Stimulated activated naive CD8-positive, alpha-beta T cell treated with anti-CD3 and anti-CD28 coated beads, Interleukin-15, Interleukin-2, amounts not matched to agents 100 U/mL and 50 U/mL, for 24 hours (primary cell): Measurements from ENCODE around the gene OPN1LW.
"Not testable (repeated sequence)": the region's sequence is repeated elsewhere in the genome, so short reads cannot be mapped to it uniquely, and the experiment has no call there.

Experiments used
- ATAC-seq: fragments of 150-1000 bp; cut with Tn5 transposase; one replicate; pipeline ENCODE4 v1.10.0; 2021
- DNase-seq: peaks from one replicate; pipeline ENCODE4 v3.0.0; 2021

Gene OPN1LW

DNA sequence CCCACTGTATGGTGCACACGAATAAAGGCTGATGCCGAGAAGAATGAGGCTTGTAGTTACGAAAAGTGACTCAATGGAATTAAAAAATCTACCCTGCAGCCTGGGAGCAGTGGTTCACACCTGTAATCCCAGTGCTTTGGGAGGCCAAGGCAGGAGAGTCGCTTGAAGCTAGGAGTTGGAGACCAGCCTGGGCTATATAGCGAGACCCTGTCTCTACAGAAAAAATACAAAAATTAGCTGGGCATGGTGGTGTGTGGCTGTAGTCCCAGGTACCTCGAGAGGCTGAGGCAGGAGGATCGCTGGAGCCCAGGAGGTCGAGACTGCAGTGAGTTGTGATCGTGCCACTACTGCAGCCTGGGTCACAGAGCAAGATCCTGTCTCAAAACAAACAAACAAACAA, 11.7 kb upstream of the OPN1LW start:
- ATAC-seq: no peak

DNA sequence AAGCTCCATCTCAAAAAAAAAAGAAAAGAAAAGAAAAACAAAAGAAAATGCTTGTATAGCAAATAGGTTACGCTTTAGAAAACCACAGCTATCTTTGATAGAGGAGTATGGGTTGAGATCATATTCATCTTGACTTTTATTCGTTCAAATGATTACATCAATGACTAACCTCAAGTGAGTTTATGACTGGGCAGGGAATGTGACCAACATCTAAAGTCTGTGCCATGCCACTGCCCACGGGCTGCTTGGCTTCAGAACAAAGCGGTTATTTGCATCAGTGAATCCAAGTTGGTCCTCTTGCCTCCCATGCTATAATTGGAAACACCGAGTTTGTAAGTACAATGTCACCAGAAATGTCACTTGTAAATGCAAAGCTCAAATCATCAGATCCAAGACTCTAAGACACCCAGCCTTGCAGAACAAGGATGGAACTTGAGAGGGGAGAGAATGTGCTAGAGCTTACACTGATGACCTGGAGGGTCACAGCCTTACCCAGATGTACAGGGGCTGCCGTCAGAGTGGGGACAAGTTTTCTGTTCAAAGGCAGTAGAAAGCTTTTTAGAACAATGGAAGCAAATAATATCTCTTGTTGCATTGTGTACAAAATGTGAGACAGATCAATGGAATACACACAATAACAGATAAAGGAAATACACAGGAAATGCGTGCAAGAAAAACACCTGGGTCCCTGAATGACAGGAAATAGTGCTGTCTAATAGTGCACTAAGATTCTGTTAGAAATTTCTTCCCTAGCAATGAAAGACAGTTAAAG, 8.4 kb upstream of the OPN1LW start:
- DNase-seq (no peak), ATAC-seq (peak; percentile 64)

More for the DNA sequence above, 11.7 kb upstream of the OPN1LW start:
- no peak for DNase-seq

DNA sequence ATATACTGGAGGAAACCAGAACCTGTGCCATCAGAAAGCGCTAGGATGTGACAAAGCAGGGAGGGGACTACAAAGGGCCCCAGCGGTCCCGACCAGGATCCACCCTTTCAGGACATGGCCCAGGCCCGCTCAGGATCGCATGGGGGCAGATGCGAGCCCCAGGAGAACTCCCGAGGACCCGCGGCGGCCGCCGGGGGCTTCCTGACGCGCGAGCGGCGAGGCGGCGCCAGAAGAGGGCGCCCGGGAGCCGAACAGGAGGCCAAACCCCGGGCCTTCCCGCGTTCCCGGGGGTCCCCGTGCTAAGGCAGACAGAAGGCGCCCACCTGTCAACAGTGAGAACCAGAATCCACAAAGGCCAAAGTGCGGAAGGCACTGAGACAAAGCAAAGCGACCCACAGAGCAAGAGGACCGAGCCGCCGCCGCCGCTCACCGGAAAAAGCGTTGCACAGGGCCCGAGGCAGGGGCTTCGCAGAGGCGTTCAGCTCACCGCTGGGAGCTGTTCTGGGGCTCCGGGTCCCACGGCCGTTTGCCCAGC, 7.3 kb upstream of the OPN1LW start:
- DNase-seq: peak; percentile 81
- ATAC-seq: peak; percentile 81

DNA sequence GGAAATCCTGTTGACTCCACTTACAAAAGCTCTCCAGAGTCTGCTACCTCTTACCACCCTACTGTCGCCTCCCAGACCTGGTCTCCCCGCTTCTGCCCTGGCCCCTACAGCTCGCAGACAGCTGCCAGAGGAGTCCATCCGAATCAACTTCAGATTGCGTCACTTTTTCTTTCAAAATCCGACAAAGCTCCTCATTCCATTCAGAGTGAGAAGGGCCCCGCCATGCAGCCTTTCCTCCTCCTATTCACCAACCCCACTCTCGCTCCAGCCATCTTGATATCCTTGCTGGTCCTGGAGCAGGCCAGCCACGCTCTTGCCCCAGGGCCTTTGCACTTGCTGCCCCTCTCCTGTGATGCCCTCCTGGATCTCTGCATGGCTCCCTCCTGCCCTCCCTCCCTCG, 5.2 kb upstream of the OPN1LW start:
- DNase-seq: no peak
- no peak for ATAC-seq

DNA sequence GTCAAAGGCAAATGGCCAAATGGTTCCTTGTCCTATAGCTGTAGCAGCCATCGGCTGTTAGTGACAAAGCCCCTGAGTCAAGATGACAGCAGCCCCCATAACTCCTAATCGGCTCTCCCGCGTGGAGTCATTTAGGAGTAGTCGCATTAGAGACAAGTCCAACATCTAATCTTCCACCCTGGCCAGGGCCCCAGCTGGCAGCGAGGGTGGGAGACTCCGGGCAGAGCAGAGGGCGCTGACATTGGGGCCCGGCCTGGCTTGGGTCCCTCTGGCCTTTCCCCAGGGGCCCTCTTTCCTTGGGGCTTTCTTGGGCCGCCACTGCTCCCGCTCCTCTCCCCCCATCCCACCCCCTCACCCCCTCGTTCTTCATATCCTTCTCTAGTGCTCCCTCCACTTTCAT, 3.8 kb upstream of the OPN1LW start:
- DNase-seq: no peak
- ATAC-seq: no peak

DNA sequence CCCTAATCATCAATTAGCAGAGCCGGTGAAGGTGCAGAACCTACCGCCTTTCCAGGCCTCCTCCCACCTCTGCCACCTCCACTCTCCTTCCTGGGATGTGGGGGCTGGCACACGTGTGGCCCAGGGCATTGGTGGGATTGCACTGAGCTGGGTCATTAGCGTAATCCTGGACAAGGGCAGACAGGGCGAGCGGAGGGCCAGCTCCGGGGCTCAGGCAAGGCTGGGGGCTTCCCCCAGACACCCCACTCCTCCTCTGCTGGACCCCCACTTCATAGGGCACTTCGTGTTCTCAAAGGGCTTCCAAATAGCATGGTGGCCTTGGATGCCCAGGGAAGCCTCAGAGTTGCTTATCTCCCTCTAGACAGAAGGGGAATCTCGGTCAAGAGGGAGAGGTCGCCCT, 3.3 kb upstream of the OPN1LW start:
- no peak for DNase-seq
- ATAC-seq: no peak

DNA sequence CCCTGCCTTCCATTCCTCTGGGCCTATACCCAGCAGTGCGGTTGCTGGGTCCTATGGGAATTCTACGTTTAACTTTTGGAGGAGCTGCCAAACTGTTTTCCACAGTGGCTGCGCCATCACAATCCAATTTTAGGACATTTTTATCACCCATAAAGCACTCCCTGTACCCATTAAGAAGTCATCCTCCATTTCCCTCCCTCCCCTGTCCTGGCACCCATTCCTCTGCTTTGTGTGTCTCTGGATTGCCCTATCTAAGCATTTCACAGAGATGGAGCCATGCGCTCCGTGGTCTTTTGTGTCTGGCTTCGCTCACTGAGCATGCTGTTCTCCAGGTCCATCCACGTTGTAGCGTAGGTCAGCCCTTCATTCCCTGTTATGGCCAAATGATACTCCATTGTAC, 1.7 kb upstream of the OPN1LW start:
- ATAC-seq (no peak), DNase-seq (no peak)

DNA sequence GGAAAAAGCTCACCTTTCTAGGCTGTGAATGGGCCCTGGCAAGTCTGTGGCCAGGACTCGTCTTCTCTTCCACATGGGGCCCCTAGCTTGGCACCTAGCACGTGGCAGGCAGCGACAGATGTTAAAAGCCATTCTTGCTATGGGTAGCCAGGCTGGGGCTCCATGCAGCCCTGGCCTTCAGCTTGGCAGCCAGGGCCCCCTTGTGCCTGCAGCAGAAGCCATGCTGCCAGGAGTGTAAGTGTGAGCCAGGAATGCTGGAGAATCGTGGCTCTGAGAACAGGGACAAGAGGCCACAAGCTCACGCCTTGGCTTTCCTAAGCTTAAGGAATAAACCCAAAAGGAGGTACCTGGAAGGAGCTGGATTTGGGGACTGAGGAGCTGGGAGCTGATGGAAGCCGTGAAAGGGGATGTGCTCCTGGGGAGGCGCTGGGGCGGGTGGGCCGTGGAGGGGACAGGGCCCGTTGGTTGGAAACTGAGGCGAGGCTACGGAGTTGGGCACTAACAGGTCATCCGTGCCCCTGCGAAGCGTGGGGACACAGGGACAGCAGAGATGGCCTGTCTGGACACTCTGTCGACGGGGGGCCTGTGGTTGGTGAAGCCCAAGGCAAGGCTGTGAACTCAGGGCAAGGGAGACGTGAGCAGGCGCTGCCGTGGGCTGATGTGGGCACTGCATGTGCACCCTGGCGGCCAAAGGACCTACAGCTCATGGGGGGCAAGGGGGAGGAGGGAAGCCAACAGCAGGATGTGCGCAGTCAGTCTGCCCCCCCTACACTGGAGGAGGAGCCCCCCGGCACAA, 895 bp upstream of the OPN1LW start:
- ATAC-seq (no peak), DNase-seq (no peak)

DNA sequence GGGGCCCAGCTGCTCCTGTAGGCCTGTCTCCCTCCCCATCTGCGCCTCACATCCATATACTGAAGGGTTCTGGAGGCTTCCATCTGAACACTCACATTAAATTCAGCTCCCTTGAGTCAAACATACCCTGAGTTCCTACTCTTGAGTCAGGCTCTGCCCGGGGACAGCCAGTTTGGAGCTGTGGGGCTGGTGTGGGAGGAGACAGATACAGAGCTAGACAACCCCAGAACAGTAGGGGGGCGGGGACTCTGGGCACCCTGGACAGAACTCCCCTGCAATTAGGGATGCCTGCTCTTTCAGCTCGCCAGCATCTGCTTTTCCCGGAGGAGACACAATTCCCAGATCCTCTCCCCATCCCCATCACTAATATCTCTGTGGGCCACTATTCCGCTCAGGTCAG, 7.0 kb downstream of the OPN1LW start:
- not testable (repeated sequence) for DNase-seq, ATAC-seq

DNA sequence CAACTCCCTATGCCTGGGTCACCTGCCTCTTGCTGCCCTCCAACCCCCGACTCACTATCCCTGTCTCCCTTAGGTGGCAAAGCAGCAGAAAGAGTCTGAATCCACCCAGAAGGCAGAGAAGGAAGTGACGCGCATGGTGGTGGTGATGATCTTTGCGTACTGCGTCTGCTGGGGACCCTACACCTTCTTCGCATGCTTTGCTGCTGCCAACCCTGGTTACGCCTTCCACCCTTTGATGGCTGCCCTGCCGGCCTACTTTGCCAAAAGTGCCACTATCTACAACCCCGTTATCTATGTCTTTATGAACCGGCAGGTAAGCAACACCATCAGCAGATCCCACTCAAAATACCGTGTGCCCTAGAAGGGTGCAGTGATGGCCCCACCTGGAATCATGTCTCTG, 12.2 kb downstream of the OPN1LW start:
- not testable (repeated sequence) for ATAC-seq, DNase-seq

DNA sequence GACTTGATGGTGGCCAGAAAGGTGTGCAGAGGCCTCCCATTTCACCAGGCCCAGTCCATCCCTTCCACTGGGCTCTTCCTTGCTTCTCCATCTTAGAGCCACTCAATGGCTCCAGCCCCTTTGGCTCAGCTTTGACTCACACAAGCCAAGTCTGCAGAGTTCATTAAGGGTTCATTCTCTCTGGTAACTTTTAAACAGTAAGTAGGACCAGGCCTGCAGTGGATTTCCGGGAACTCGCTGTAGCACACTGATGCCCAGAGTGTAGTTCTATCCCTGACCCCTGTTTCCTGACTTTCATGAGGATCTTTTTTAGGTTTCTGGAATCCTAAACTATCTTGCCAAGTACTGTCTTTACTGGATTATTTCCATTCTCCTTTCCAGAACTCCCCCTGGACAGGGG, 13.2 kb downstream of the OPN1LW start:
- ATAC-seq, DNase-seq: not testable (repeated sequence)

DNA sequence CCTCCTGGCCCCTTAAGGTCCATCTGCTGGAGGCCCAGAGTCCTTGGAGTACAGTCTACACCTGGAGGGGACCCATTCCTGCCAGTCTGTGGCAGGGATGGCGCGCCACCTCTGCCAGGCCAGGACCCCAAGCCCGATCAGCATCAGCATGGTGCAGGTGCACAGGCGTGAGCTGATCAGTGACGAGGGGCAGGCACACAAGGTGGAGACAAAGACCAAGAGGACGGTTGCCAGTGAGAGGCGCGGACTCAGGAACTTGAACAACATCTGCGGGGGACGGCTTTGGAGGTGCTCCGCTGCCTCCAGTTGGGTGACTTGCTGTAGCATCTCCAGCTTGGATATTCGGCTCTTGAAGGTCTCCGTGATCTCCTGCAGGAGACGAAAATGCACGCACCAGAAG, 15.3 kb downstream of the OPN1LW start:
- ATAC-seq, DNase-seq: not testable (repeated sequence)

DNA sequence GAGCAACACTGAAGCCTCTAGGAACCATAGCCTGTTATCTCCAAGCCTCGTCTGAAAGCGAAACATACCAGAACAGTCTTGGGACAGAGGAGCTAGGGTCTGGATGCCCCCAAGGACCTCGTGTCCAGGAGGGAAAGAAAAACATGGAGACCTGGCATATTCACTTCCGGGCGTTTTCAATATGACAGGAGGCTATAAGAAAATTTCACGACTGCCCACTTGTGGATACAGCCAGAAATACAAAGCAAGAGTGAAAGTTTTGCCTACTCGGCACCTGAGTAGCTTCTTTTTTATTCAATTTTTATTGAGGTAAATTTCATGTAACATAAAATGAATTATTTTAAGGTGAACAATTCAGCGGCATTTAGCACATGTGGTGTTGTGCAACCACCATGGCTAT, 20.9 kb downstream of the OPN1LW start:
- DNase-seq, ATAC-seq: not testable (repeated sequence)

DNA sequence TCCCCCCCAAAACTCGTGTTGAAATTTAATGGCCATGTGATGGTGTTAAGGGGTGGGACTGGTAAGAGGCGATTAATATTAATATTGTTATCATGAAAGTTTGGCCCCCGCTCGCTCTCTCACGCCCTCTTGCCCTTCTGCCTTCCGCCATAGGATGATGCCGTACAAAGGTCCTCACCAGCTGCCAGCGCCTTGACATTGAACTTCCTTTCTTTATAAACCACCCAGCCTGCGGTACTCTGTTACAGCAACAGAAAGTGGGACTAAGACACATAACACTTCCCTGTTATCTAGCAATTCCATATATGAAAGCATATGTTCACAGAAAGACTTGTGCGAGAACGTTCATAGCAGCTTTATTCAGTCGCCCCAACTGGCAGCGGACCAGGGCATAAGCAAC, 24.3 kb downstream of the OPN1LW start:
- DNase-seq, ATAC-seq: not testable (repeated sequence)

DNA sequence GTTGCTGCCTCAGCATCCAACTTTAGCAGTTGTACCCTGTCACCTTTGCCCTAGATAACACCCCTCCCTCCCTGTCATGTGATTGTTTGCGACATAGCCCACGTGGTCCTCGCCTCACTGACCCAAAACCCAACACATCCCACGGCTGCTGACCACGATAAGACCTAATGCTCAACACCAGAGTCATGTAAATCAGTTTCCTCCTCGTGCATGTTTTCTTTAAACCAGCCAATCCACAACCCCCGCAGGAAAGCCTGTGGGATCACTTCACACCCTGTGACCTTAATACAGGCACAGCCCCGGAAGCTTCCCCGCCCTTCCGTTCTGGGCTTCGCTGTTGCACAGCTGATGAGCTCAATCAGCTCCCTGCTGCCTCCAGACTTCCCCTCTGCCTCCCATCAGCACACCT, 28.5 kb downstream of the OPN1LW start:
- ATAC-seq: peak; percentile 99
- not testable (repeated sequence) for DNase-seq

DNA sequence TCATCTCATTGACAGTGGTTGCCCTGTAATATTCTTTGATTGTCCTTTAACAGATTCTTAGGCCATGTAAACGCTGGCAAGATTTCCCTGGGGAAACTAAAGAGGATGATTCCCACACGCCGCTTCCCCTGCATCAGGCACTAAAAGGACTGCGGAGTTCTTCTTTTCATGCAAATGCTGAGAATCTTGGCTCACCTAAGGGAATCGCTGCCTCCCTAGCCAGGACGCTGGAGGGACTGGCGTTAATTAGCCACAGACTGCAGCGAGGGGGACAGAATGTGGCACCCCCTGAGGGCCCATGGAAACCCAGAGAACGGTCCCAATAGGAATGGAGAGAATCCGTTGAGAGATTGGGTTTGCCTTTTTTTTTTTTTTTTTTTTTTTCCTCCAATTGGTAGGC, 30.3 kb downstream of the OPN1LW start:
- not testable (repeated sequence) for DNase-seq, ATAC-seq

DNA sequence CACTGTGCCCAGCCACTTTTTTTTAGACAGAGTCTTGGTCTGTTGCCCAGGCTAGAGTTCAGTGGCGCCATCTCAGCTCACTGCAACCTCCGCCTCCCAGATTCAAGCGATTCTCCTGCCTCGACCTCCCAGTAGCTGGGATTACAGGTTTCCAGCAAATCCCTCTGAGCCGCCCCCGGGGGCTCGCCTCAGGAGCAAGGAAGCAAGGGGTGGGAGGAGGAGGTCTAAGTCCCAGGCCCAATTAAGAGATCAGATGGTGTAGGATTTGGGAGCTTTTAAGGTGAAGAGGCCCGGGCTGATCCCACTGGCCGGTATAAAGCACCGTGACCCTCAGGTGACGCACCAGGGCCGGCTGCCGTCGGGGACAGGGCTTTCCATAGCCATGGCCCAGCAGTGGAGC, 38.3 kb downstream of the OPN1LW start, which contains the start of gene OPN1MW:
Gene OPN1MW, plus strand, starts transcription at position 301 of the 400 bp plus-strand sequence. Its CDS starts 82 bp downstream, at position 383.
- not testable (repeated sequence) for ATAC-seq, DNase-seq

DNA sequence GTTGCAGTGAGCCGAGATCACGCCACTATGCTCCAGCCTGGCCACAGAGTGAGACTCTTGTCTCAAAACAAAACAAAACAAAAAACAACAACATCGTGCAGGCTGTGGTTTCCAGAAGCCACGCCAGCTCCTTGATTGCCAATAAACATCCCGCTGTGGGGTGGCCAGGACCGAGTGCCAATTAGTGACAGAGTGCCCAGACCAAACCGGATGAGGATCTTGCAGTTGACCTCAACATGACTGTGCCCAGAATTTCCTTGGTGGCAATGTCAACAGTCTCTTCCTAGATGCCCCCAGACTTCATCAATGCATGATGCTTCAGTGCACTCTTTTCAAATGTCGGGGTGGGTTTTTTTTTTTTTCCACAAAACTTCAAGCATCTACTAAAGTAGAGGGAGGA, 39.8 kb downstream of the OPN1LW start:
- DNase-seq, ATAC-seq: not testable (repeated sequence)

DNA sequence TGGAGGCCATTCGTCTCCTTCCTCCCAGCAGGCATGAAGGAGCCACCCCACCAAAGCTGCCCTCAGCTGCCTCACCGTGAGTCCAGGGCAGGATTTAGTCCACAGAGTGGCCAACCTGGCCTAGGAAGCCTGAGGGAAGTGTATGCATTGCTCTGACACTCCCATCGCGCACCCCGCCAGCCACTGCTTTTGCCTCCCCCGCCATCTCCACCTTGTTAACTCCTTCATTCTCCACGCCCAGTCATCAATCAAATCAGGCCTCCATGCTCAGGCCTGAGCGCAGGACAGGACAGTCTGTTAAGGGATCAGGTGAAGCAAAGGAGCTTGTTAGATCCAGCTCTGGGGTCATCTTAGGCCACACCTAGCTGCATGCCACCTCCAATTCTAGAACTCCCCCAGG, 48.8 kb downstream of the OPN1LW start:
- not testable (repeated sequence) for DNase-seq, ATAC-seq

DNA sequence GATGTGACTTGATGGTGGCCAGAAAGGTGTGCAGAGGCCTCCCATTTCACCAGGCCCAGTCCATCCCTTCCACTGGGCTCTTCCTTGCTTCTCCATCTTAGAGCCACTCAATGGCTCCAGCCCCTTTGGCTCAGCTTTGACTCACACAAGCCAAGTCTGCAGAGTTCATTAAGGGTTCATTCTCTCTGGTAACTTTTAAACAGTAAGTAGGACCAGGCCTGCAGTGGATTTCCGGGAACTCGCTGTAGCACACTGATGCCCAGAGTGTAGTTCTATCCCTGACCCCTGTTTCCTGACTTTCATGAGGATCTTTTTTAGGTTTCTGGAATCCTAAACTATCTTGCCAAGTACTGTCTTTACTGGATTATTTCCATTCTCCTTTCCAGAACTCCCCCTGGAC, 50.3 kb downstream of the OPN1LW start:
- DNase-seq, ATAC-seq: not testable (repeated sequence)

DNA sequence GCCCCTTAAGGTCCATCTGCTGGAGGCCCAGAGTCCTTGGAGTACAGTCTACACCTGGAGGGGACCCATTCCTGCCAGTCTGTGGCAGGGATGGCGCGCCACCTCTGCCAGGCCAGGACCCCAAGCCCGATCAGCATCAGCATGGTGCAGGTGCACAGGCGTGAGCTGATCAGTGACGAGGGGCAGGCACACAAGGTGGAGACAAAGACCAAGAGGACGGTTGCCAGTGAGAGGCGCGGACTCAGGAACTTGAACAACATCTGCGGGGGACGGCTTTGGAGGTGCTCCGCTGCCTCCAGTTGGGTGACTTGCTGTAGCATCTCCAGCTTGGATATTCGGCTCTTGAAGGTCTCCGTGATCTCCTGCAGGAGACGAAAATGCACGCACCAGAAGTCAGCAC, 52.4 kb downstream of the OPN1LW start:
- not testable (repeated sequence) for DNase-seq, ATAC-seq
